Activated CD8-positive, alpha-beta T cell treated with anti-CD3 and anti-CD28 coated beads for 36 hours (primary cell): Measurements from ENCODE around the gene TXNRD2. TPM values are rescaled to one million over a fixed set of nuclear protein-coding genes. Genes with fewer than 3 reads are reported as not detected.
"Not testable (repeated sequence)": the region's sequence is repeated elsewhere in the genome, so short reads cannot be mapped to it uniquely, and the experiment has no call there.

Source experiments
- ATAC-seq: fragments of 200-7000 bp; cut with Tn5 transposase; one replicate; pipeline ENCODE4 v1.10.0; 2021; ENCODE audit warnings: mild to moderate bottlenecking, moderate library complexity
- CTCF ChIA-PET: fragments of 350-600 bp; sonication (Branson Sonifier 250); formaldehyde crosslinking; loops from one replicate; lab custom pipeline; 2021; ENCODE audit warnings: antibody characterized with exemption; lab: Charles Lee
- POLR2A ChIA-PET: fragments of 350-600 bp; sonication (Branson Sonifier 250); formaldehyde crosslinking; loops from one replicate; lab custom pipeline; 2021; ENCODE audit warnings: antibody characterized with exemption; lab: Charles Lee
- DNase-seq: peaks from one replicate; pipeline ENCODE4 v3.0.0-alpha.2; 2020
- H3K27ac Mint-ChIP-seq: one replicate; pipeline ENCODE4 v1.8.0; 2021; ENCODE audit warnings: mild to moderate bottlenecking, mixed read lengths
- H3K27me3 Mint-ChIP-seq: one replicate; pipeline ENCODE4 v1.8.0; 2021; ENCODE audit warnings: mixed read lengths
- H3K36me3 Mint-ChIP-seq: one replicate; pipeline ENCODE4 v1.8.0; 2021; ENCODE audit warnings: low read depth, mixed read lengths
- H3K4me1 Mint-ChIP-seq: one replicate; pipeline ENCODE4 v1.8.0; 2021; ENCODE audit warnings: low read depth, mixed read lengths
- H3K4me3 Mint-ChIP-seq: one replicate; pipeline ENCODE4 v1.8.0; 2021; ENCODE audit warnings: mild to moderate bottlenecking, moderate library complexity, mixed read lengths
- H3K9me3 Mint-ChIP-seq: one replicate; pipeline ENCODE4 v1.8.0; 2021; ENCODE audit warnings: mixed read lengths
- intact Hi-C: fragments of 100-400 bp; cut with micrococcal nuclease; formaldehyde crosslinking; loops from one replicate; pipeline ENCODE4 v1.10.0; 2022
- total RNA-seq, 2 experiments: library from RNA; stranded (reverse); gene quantifications; one replicate each; pipeline ENCODE4 v1.2.3, GENCODE V29; 2021
- TF ChIP-seq, protein P1 (sequence below): fragments of 200-600 bp; IDR thresholded peaks from one replicate; pipeline ENCODE4 v1.8.0; 2022; ENCODE audit warnings: antibody characterized with exemption, mild to moderate bottlenecking

TXNRD2 gene
- total RNA-seq, 2 experiments from 2014 or later, result 18.0 to 18.5 TPM

GRCh38 chr22:19912271-19912999, 29.2 kb downstream of the TXNRD2 start:
- H3K36me3 Mint-ChIP-seq, result peaks cover 25% of the 10 kb centered on the region
- POLR2A ChIA-PET, result interaction anchor here (1.9 kb wide), 1 partner anchor 182 kb away, joined by 5 read pairs; no protein-coding TSS in a partner anchor
- ATAC-seq, result no peak

DNA sequence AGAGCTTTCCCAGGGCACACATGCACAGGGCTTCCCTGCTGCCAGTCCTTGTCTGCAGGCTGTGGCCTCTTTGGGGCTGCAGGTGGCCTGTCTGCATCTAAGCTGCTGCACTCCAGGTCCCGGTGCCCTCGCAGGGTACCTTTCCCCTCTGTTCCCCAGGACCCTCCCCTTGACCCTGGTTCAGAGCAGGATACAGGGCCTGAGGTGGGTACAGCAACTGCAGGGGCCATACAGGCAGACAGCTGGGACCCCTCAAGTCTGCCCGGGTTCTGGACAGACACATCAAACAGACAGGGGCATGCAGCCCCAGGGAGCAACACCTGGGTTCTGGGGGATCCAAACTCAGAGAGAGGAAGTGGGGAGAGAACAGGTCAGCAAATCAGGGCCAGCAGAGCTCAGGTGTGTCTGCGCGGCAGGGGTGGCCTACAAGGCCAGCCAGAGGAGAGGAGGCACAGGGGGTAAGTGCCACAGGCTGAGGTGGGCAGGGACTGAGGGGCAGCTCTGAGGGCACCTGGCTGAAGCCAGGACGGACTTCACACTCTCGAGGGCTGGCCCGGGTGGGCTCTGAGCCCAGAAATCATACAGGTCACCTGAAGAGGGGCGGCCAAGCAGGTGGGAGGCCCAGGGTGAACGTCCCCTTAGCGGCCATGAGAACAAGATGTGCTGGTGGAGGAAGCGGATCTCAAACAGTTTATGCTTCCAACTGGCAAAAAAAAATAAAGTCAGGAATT, 29.9 kb downstream of the TXNRD2 start:
- ChIA-PET CTCF (interaction anchor here (0.8 to 7.2 kb wide), 8 partner anchors 10 to 236 kb away, joined by 3 to 144 read pairs (median 3); no protein-coding TSS in a partner anchor), POLR2A (no interaction called here)
- Mint-ChIP-seq H3K27ac (no peak overlapping the region), H3K4me3 (no peak overlapping the region), H3K36me3 (peaks cover 25% of the 10 kb centered on the region), H3K27me3 (no peaks in the 10 kb centered on the region), H3K9me3 (no peaks in the 10 kb centered on the region), H3K4me1 (peaks cover 8% of the 10 kb centered on the region)
- ATAC-seq (no peak), DNase-seq (no peak)
- TF ChIP-seq, protein P1, sequence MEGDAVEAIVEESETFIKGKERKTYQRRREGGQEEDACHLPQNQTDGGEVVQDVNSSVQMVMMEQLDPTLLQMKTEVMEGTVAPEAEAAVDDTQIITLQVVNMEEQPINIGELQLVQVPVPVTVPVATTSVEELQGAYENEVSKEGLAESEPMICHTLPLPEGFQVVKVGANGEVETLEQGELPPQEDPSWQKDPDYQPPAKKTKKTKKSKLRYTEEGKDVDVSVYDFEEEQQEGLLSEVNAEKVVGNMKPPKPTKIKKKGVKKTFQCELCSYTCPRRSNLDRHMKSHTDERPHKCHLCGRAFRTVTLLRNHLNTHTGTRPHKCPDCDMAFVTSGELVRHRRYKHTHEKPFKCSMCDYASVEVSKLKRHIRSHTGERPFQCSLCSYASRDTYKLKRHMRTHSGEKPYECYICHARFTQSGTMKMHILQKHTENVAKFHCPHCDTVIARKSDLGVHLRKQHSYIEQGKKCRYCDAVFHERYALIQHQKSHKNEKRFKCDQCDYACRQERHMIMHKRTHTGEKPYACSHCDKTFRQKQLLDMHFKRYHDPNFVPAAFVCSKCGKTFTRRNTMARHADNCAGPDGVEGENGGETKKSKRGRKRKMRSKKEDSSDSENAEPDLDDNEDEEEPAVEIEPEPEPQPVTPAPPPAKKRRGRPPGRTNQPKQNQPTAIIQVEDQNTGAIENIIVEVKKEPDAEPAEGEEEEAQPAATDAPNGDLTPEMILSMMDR, result no peak
- intact Hi-C loops, result loop anchor here (2.0 kb wide), 1 partner anchor 183 kb away; no protein-coding TSS in a partner anchor

More at GRCh38 chr22:19912271-19912999, 29.2 kb downstream of the TXNRD2 start:
- no peak overlapping the region for H3K4me3 Mint-ChIP-seq
- TF ChIP-seq, protein P1, result no peak
- H3K27ac Mint-ChIP-seq, result no peak overlapping the region
- no peaks in the 10 kb centered on the region for H3K9me3 Mint-ChIP-seq
- intact Hi-C loops, result no loop called here
- no peak for DNase-seq
- H3K27me3 Mint-ChIP-seq, result no peaks in the 10 kb centered on the region
- CTCF ChIA-PET, result interaction anchor here (0.8 to 7.2 kb wide), 8 partner anchors 10 to 189 kb away, joined by 3 to 144 read pairs (median 3); partner anchors contain the start of gene GP1BB
- peaks cover 8% of the 10 kb centered on the region for H3K4me1 Mint-ChIP-seq

- ATAC-seq (no peak), DNase-seq (no peak)
- POLR2A ChIA-PET, result interaction anchor here (0.7 to 1.6 kb wide), 3 partner anchors 18 to 318 kb away, joined by 3 to 5 read pairs (median 3); no protein-coding TSS in a partner anchor
- TF ChIP-seq, protein P1, result no peak
- Mint-ChIP-seq H3K9me3 (no peaks in the 10 kb centered on the region), H3K27me3 (no peaks in the 10 kb centered on the region), H3K4me1 (peaks cover 8% of the 10 kb centered on the region), H3K27ac (no peak overlapping the region), H3K4me3 (no peak overlapping the region), H3K36me3 (peaks cover 21% of the 10 kb centered on the region)
- intact Hi-C loops, result loop anchor here (2.0 kb wide), 1 partner anchor 181 kb away; no protein-coding TSS in a partner anchor
- CTCF ChIA-PET, result interaction anchor here (0.5 to 7.2 kb wide), 45 partner anchors 10 to 766 kb away, joined by 3 to 144 read pairs (median 4); partner anchors contain the start of genes ESS2, GNB1L, GP1BB and RTL10
These were observed 31.4 kb downstream of the TXNRD2 start for GRCh38 chr22:19910180-19910744.

GRCh38 chr22:19909350-19910179, 32.1 kb downstream of the TXNRD2 start:
- POLR2A ChIA-PET, result interaction anchor here (0.7 to 1.6 kb wide), 3 partner anchors 17 to 319 kb away, joined by 3 to 5 read pairs (median 3); no protein-coding TSS in a partner anchor
- TF ChIP-seq, protein P1, result peak; percentile 77
- Mint-ChIP-seq H3K4me3 (no peak overlapping the region), H3K27ac (peak overlapping the region; percentile 73), H3K36me3 (peaks cover 15% of the 10 kb centered on the region), H3K4me1 (peaks cover 8% of the 10 kb centered on the region), H3K9me3 (no peaks in the 10 kb centered on the region), H3K27me3 (no peaks in the 10 kb centered on the region)
- intact Hi-C loops, result loop anchor here (2.0 kb wide), 1 partner anchor 181 kb away; no protein-coding TSS in a partner anchor
- DNase-seq (peak; percentile 93), ATAC-seq (peak; percentile 93)
- CTCF ChIA-PET, result interaction anchor here (0.5 to 7.2 kb wide), 43 partner anchors 9 to 765 kb away, joined by 3 to 144 read pairs (median 4); partner anchors contain the start of genes ESS2, GNB1L, GP1BB and RTL10

DNA sequence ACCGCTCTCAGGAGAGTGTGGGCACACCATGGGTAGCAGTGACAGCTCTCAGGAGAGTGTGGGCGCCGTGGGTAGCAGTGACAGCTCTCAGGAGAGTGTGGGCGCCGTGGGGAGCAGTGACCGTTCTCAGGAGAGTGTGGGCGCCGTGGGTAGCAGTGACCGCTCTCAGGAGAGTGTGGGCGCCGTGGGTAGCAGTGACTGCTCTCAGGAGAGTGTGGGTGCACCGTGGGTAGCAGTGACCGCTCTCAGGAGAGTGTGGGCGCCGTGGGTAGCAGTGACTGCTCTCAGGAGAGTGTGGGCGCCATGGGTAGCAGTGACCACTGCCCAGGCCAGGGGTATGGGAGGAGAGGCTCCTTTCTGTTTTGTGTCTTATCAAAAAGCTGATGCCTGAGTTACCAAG, 33.7 kb downstream of the TXNRD2 start:
- CTCF ChIA-PET, result interaction anchor here (1.1 kb wide), 1 partner anchor 177 kb away, joined by 4 read pairs; no protein-coding TSS in a partner anchor
- POLR2A ChIA-PET, intact Hi-C loops, H3K27ac Mint-ChIP-seq, DNase-seq, ATAC-seq, H3K9me3 Mint-ChIP-seq, H3K4me3 Mint-ChIP-seq, H3K27me3 Mint-ChIP-seq, H3K4me1 Mint-ChIP-seq, H3K36me3 Mint-ChIP-seq: not testable (repeated sequence)

DNA sequence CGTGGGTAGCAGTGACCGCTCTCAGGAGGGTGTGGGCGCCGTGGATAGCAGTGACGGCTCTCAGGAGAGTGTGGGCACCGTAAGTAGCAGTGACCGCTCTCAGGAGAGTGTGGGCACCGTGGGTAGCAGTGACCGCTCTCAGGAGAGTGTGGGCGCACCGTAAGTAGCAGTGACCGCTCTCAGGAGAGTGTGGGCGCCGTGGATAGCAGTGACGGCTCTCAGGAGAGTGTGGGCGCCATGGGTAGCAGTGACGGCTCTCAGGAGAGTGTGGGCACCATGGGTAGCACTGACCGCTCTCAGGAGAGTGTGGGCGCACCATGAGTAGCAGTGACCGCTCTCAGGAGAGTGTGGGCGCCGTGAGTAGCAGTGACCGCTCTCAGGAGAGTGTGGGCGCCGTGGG, 34.8 kb downstream of the TXNRD2 start:
- H3K27ac Mint-ChIP-seq, H3K4me1 Mint-ChIP-seq, H3K9me3 Mint-ChIP-seq, H3K4me3 Mint-ChIP-seq, H3K36me3 Mint-ChIP-seq, H3K27me3 Mint-ChIP-seq, DNase-seq, ATAC-seq, intact Hi-C loops: not testable (repeated sequence)
- ChIA-PET POLR2A (interaction anchor here (1.0 kb wide), 1 partner anchor 38 kb away, joined by 3 read pairs; no protein-coding TSS in a partner anchor), CTCF (interaction anchor here (2.5 kb wide), 1 partner anchor 176 kb away, joined by 12 read pairs; no protein-coding TSS in a partner anchor)
